Naive B cell (primary cell): Measurements from ENCODE around the gene C2CD4D. TPM values are rescaled to one million over a fixed set of nuclear protein-coding genes. Genes with fewer than 3 reads are reported as not detected.

Experiments used
- ATAC-seq, 2 donors: fragments of 150-1000 bp; cut with Tn5 transposase; 2 replicates each; pipeline ENCODE4 v1.10.0; 2021; ENCODE audit warnings: low read depth in 2 of 2, mild to moderate bottlenecking in 2 of 2, moderate library complexity in 2 of 2
- DNase-seq: peaks from one replicate; pipeline ENCODE4 v3.0.0; 2022
- H3K27ac Mint-ChIP-seq, 6 donors: one replicate each; pipeline ENCODE4 v1.8.0; 2020 to 2022; ENCODE audit warnings: mild to moderate bottlenecking in 6 of 6, mixed read lengths in 6 of 6, moderate library complexity in 5 of 6, inconsistent platforms in 2 of 6
- H3K27me3 Mint-ChIP-seq, 3 donors: one replicate each; pipeline ENCODE4 v1.8.0; 2021 to 2022; ENCODE audit warnings: mixed read lengths in 3 of 3, mild to moderate bottlenecking in 1 of 3
- H3K36me3 Mint-ChIP-seq, 2 donors: one replicate each; pipeline ENCODE4 v1.8.0; 2020 to 2022; ENCODE audit warnings: mixed read lengths in 2 of 2, inconsistent platforms in 1 of 2, mild to moderate bottlenecking in 1 of 2
- H3K4me1 Mint-ChIP-seq, 3 donors: one replicate each; pipeline ENCODE4 v1.8.0; 2020 to 2022; ENCODE audit warnings: mixed read lengths in 3 of 3, inconsistent platforms in 1 of 3, mild to moderate bottlenecking in 1 of 3, moderate library complexity in 1 of 3
- H3K4me3 Mint-ChIP-seq, 8 donors: one replicate each; pipeline ENCODE4 v1.8.0; 2020 to 2022; ENCODE audit warnings: mild to moderate bottlenecking in 8 of 8, mixed read lengths in 8 of 8, moderate library complexity in 8 of 8, inconsistent platforms in 2 of 8
- H3K9me3 Mint-ChIP-seq, 7 donors: one replicate each; pipeline ENCODE4 v1.8.0; 2020 to 2022; ENCODE audit warnings: mixed read lengths in 7 of 7, mild to moderate bottlenecking in 5 of 7, inconsistent platforms in 2 of 7, moderate library complexity in 1 of 7
- polyA plus RNA-seq, 6 donors: library from polyadenylated mRNA; unstranded; fragments of 300-500 nt; fragmentation: Illumina TruSeq; gene quantifications; one replicate each; pipeline ENCODE4 v1.2.3, GENCODE V29; 2021; ENCODE audit warnings: low read depth in 6 of 6

Gene C2CD4D
- polyA plus RNA-seq, 6 donors from 2014 or later = 0.16 to 0.27 (median 0.22) TPM; not detected in 3

- H3K36me3 Mint-ChIP-seq = no peaks in the 10 kb centered on the region
- peak overlapping the region; percentile 75 to 91 (median 84) for H3K4me3 Mint-ChIP-seq
- DNase-seq (peak; percentile 58), ATAC-seq (peak; percentile 44 to 50)
- H3K9me3 Mint-ChIP-seq = peaks cover 0 to 4% (median 0%) of the 10 kb centered on the region in 7 donors
- H3K27ac Mint-ChIP-seq = peak overlapping the region in 3 of 6 donors; percentile 52 to 86 (median 67)
- H3K4me1 Mint-ChIP-seq = peaks cover 29 to 47% (median 33%) of the 10 kb centered on the region in 3 donors
- peaks cover 12 to 18% (median 16%) of the 10 kb centered on the region in 3 donors for H3K27me3 Mint-ChIP-seq
Measured at GRCh38 chr1:151838222-151839081, 1.2 kb downstream of the C2CD4D start.

GRCh38 chr1:151837884-151838221, 1.8 kb downstream of the C2CD4D start:
- H3K4me1 Mint-ChIP-seq = peaks cover 24 to 41% (median 33%) of the 10 kb centered on the region in 3 donors
- no peaks in the 10 kb centered on the region for H3K36me3 Mint-ChIP-seq
- H3K9me3 Mint-ChIP-seq = no peaks in the 10 kb centered on the region
- ATAC-seq = no peak
- H3K27ac Mint-ChIP-seq = peak overlapping the region in 3 of 6 donors; percentile 32 to 93 (median 72)
- no peak for DNase-seq
- H3K27me3 Mint-ChIP-seq = peaks cover 12 to 23% (median 16%) of the 10 kb centered on the region in 3 donors
- peak overlapping the region; percentile 75 to 92 (median 84) for H3K4me3 Mint-ChIP-seq

GRCh38 chr1:151837197-151837596, 2.4 kb downstream of the C2CD4D start:
- DNase-seq (no peak), ATAC-seq (no peak)
- peaks cover 12 to 23% (median 16%) of the 10 kb centered on the region in 3 donors for H3K27me3 Mint-ChIP-seq
- H3K4me3 Mint-ChIP-seq = peak overlapping the region; percentile 75 to 92 (median 84)
- H3K4me1 Mint-ChIP-seq = peaks cover 24 to 38% (median 33%) of the 10 kb centered on the region in 3 donors
- H3K9me3 Mint-ChIP-seq = no peaks in the 10 kb centered on the region
- no peaks in the 10 kb centered on the region for H3K36me3 Mint-ChIP-seq
- H3K27ac Mint-ChIP-seq = peak overlapping the region in 4 of 6 donors; percentile 32 to 93 (median 78)

GRCh38 chr1:151835596-151835995, 4.0 kb downstream of the C2CD4D start:
- H3K27ac Mint-ChIP-seq = no peak overlapping the region
- peaks cover 30 to 37% (median 33%) of the 10 kb centered on the region in 3 donors for H3K4me1 Mint-ChIP-seq
- H3K9me3 Mint-ChIP-seq = no peaks in the 10 kb centered on the region
- ATAC-seq (no peak), DNase-seq (no peak)
- H3K4me3 Mint-ChIP-seq = no peak overlapping the region
- H3K27me3 Mint-ChIP-seq = peaks cover 12 to 31% (median 16%) of the 10 kb centered on the region in 3 donors
- no peaks in the 10 kb centered on the region for H3K36me3 Mint-ChIP-seq

- H3K27ac Mint-ChIP-seq = no peak overlapping the region
- no peak overlapping the region for H3K4me3 Mint-ChIP-seq
Measured at GRCh38 chr1:151834239-151834638, 5.4 kb downstream of the C2CD4D start.

GRCh38 chr1:151833172-151833900, 6.3 kb downstream of the C2CD4D start:
- H3K36me3 Mint-ChIP-seq = no peaks in the 10 kb centered on the region
- peaks cover 30 to 37% (median 31%) of the 10 kb centered on the region in 3 donors for H3K4me1 Mint-ChIP-seq
- no peak for DNase-seq
- no peak overlapping the region for H3K4me3 Mint-ChIP-seq
- no peak for ATAC-seq
- H3K27me3 Mint-ChIP-seq = peaks cover 12 to 40% (median 25%) of the 10 kb centered on the region in 3 donors
- H3K9me3 Mint-ChIP-seq = no peaks in the 10 kb centered on the region
- peak overlapping the region in 2 of 6 donors; percentile 67 to 85 for H3K27ac Mint-ChIP-seq

More at GRCh38 chr1:151834239-151834638, 5.4 kb downstream of the C2CD4D start:
- DNase-seq = no peak
- Mint-ChIP-seq H3K9me3 (no peaks in the 10 kb centered on the region), H3K27me3 (peaks cover 12 to 35% (median 20%) of the 10 kb centered on the region in 3 donors), H3K36me3 (no peaks in the 10 kb centered on the region), H3K4me1 (peaks cover 27 to 33% (median 30%) of the 10 kb centered on the region in 3 donors)
- ATAC-seq = no peak

GRCh38 chr1:151832318-151832980, 7.2 kb downstream of the C2CD4D start:
- DNase-seq = no peak
- Mint-ChIP-seq H3K4me3 (no peak overlapping the region), H3K27me3 (peaks cover 9 to 44% (median 27%) of the 10 kb centered on the region in 3 donors), H3K36me3 (no peaks in the 10 kb centered on the region), H3K9me3 (no peaks in the 10 kb centered on the region), H3K27ac (peak overlapping the region in 2 of 6 donors; percentile 9 to 27), H3K4me1 (peaks cover 28 to 39% (median 30%) of the 10 kb centered on the region in 3 donors)
- no peak for ATAC-seq

GRCh38 chr1:151831605-151832004, 8.0 kb downstream of the C2CD4D start, which contains the start of gene RORC:
Gene RORC, minus strand, starts transcription at chr1:151831802. Its CDS starts 38 bp downstream, at chr1:151831764.
- no peak within 1 kb of the TSS for H3K4me3 Mint-ChIP-seq

GRCh38 chr1:151831256-151831591, 8.4 kb downstream of the C2CD4D start:
- DNase-seq (no peak), ATAC-seq (no peak)
- no peaks in the 10 kb centered on the region for H3K36me3 Mint-ChIP-seq
- peaks cover 8 to 35% (median 23%) of the 10 kb centered on the region in 3 donors for H3K27me3 Mint-ChIP-seq
- peaks cover 18 to 27% (median 20%) of the 10 kb centered on the region in 3 donors for H3K4me1 Mint-ChIP-seq
- peak overlapping the region in 1 of 6 donors; percentile 26 for H3K27ac Mint-ChIP-seq
- no peak overlapping the region for H3K4me3 Mint-ChIP-seq
- no peaks in the 10 kb centered on the region for H3K9me3 Mint-ChIP-seq

More at GRCh38 chr1:151831605-151832004, 8.0 kb downstream of the C2CD4D start, which contains the start of gene RORC:
- ATAC-seq (no peak), DNase-seq (no peak)
- peaks cover 8 to 39% (median 23%) of the 10 kb centered on the region in 3 donors for H3K27me3 Mint-ChIP-seq
- H3K36me3 Mint-ChIP-seq = no peaks in the 10 kb centered on the region
- peak within 1 kb of the TSS in 3 of 6 donors; percentile 9 to 27 (median 26) for H3K27ac Mint-ChIP-seq
- peaks cover 22 to 30% (median 23%) of the 10 kb centered on the region in 3 donors for H3K4me1 Mint-ChIP-seq
- no peaks in the 10 kb centered on the region for H3K9me3 Mint-ChIP-seq

GRCh38 chr1:151830055-151830454, 9.6 kb downstream of the C2CD4D start:
- H3K27ac Mint-ChIP-seq = peak overlapping the region in 1 of 6 donors; percentile 13
- DNase-seq = no peak
- no peak for ATAC-seq
- no peaks in the 10 kb centered on the region for H3K9me3 Mint-ChIP-seq
- peaks cover 18 to 27% (median 20%) of the 10 kb centered on the region in 3 donors for H3K4me1 Mint-ChIP-seq
- H3K27me3 Mint-ChIP-seq = peaks cover 8 to 38% (median 30%) of the 10 kb centered on the region in 3 donors
- no peak overlapping the region for H3K4me3 Mint-ChIP-seq
- no peaks in the 10 kb centered on the region for H3K36me3 Mint-ChIP-seq

- no peak for DNase-seq
- Mint-ChIP-seq H3K4me3 (peak overlapping the region in 1 of 8 donors; percentile 12), H3K9me3 (no peaks in the 10 kb centered on the region), H3K4me1 (peaks cover 18 to 27% (median 20%) of the 10 kb centered on the region in 3 donors), H3K27ac (peak overlapping the region in 3 of 6 donors; percentile 13 to 49 (median 23)), H3K27me3 (peaks cover 8 to 44% (median 35%) of the 10 kb centered on the region in 3 donors), H3K36me3 (no peaks in the 10 kb centered on the region)
- ATAC-seq = no peak
Measured at GRCh38 chr1:151829352-151830046, 10.1 kb downstream of the C2CD4D start.

- Mint-ChIP-seq H3K9me3 (no peaks in the 10 kb centered on the region), H3K27me3 (peaks cover 8 to 50% (median 41%) of the 10 kb centered on the region in 3 donors), H3K4me1 (peaks cover 18 to 27% (median 20%) of the 10 kb centered on the region in 3 donors), H3K36me3 (no peaks in the 10 kb centered on the region), H3K4me3 (peak overlapping the region in 1 of 8 donors; percentile 12), H3K27ac (peak overlapping the region in 1 of 6 donors; percentile 49)
- DNase-seq (no peak), ATAC-seq (no peak)
Measured at GRCh38 chr1:151828921-151829320, 10.7 kb downstream of the C2CD4D start.
